Activated T-helper 2 cell treated with anti-CD3 and anti-CD28 coated beads, Interferon-gamma antibody, Interleukin-2, Interleukin-4, amounts not matched to agents 10 μg/mL and 5 μg/mL and 100 μg/mL, durations not matched to agents 14 hours and 24 hours and 36 hours (primary cell): ENCODE data around the gene SHROOM1. TPM values are rescaled to one million over a fixed set of nuclear protein-coding genes. Genes with fewer than 3 reads are reported as not detected.
"Not testable (repeated sequence)": the region's sequence is repeated elsewhere in the genome, so short reads cannot be mapped to it uniquely, and the experiment has no call there.

Source experiments
- DNase-seq: peaks from one replicate; pipeline ENCODE4 v3.0.0; 2021; ENCODE audit warnings: low spot score
- H3K27ac Mint-ChIP-seq: one replicate; pipeline ENCODE4 v1.8.0; 2021; ENCODE audit warnings: mixed read lengths
- H3K27me3 Mint-ChIP-seq: one replicate; pipeline ENCODE4 v1.8.0; 2021; ENCODE audit warnings: low read depth, mixed read lengths
- H3K36me3 Mint-ChIP-seq: one replicate; pipeline ENCODE4 v1.8.0; 2021; ENCODE audit warnings: low read depth, mixed read lengths
- H3K4me1 Mint-ChIP-seq: one replicate; pipeline ENCODE4 v1.8.0; 2021; ENCODE audit warnings: low read depth, mixed read lengths
- H3K4me3 Mint-ChIP-seq: one replicate; pipeline ENCODE4 v1.8.0; 2021; ENCODE audit warnings: low read depth, mild to moderate bottlenecking, moderate library complexity, mixed read lengths
- H3K9me3 Mint-ChIP-seq: one replicate; pipeline ENCODE4 v1.8.0; 2021; ENCODE audit warnings: mixed read lengths
- intact Hi-C: fragments of 100-400 bp; cut with micrococcal nuclease; formaldehyde crosslinking; loops from one replicate; pipeline ENCODE4 v1.15.1; 2023
- total RNA-seq: library from RNA; stranded (reverse); gene quantifications from 2 replicates; pipeline ENCODE4 v1.2.3, GENCODE V29; 2022

Gene SHROOM1
- total RNA-seq, 1 donor from 2014 or later = 7.7 TPM

DNA sequence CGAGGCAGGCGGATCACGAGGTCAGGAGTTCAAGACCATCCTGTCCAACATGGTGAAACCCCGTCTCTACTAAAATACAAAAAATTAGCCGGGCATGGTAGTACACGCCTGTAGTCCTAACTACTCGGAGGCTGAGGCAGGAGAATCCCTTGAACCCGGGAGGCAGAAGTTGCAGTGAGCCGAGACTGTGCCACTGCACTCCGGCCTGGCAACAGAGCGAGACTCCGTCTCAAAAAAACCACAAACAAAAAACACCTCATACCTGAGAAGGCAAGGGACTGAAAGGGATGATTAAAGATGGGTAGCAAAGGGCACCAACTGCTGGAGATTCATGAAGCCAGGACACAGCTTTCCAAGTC is 23.7 kb downstream of the SHROOM1 start:
- peaks cover 72% of the 10 kb centered on the region for H3K27me3 Mint-ChIP-seq
- H3K4me1 Mint-ChIP-seq, H3K27ac Mint-ChIP-seq, DNase-seq, H3K4me3 Mint-ChIP-seq, H3K36me3 Mint-ChIP-seq, H3K9me3 Mint-ChIP-seq, intact Hi-C loops: not testable (repeated sequence)

DNA sequence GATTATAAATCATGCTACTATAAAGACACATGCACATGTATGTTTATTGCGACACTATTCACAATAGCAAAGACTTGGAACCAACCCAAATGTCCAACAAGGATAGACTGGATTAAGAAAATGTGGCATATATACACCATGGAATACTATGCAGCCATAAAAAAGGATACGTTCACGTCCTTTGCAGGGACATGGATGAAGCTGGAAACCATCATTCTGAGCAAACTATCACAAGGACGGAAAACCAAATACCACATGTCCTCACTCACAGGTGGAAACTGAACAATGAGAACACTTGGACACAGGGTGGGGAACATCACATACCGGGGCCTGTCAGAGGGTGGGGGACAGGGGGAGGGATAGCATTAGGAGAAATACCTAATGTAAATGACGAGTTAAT is 24.6 kb downstream of the SHROOM1 start:
- not testable (repeated sequence) for H3K9me3 Mint-ChIP-seq, H3K4me1 Mint-ChIP-seq

DNA sequence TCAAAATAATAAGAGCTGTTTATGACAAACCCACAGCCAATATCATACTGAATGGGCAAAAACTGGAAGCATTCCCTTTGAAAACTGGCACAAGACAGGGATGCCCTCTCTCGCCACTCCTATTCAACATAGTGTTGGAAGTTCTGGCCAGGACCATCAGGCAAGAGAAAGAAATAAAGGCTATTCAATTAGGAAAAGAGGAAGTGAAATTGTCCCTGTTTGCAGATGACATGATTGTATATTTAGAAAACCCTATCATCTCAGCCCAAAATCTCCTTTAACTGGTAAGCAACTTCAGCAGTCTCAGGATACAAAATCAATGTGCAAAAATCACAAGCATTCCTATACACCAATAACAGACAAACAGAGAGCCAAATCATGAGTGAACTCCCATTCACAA is 26.2 kb downstream of the SHROOM1 start:
- peaks cover 57% of the 10 kb centered on the region for H3K27me3 Mint-ChIP-seq
- not testable (repeated sequence) for H3K36me3 Mint-ChIP-seq, H3K27ac Mint-ChIP-seq, H3K4me1 Mint-ChIP-seq, H3K4me3 Mint-ChIP-seq, H3K9me3 Mint-ChIP-seq, DNase-seq
- intact Hi-C loops = loop anchor here (5.0 kb wide), 1 partner anchor 212 kb away; no protein-coding TSS in a partner anchor

More for the DNA sequence above, 24.6 kb downstream of the SHROOM1 start:
- H3K27ac Mint-ChIP-seq, intact Hi-C loops, DNase-seq, H3K36me3 Mint-ChIP-seq, H3K4me3 Mint-ChIP-seq: not testable (repeated sequence)
- peaks cover 64% of the 10 kb centered on the region for H3K27me3 Mint-ChIP-seq

DNA sequence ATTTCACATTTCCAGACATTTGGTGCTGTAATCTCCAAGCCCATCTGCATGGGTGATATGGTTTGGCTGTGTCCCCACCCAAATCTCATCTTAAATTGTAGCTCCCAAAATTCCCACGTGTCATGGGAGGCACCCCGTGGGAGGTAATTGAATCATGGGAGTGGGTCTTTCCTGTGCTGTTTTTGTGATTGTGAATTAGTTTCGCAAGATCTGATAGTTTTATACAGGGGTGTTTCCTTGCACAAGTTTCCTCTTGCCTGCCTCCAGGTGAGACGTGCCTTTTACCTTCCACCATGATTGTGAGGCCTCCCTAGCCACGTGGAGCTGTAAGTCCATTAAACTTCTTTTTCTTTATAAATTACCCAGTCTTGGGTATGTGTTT is 27.8 kb downstream of the SHROOM1 start:
- not testable (repeated sequence) for H3K9me3 Mint-ChIP-seq, H3K27ac Mint-ChIP-seq, DNase-seq, H3K36me3 Mint-ChIP-seq, H3K4me1 Mint-ChIP-seq, H3K4me3 Mint-ChIP-seq
- intact Hi-C loops = loop anchor here (5.0 kb wide), 1 partner anchor 210 kb away; no protein-coding TSS in a partner anchor
- peaks cover 51% of the 10 kb centered on the region for H3K27me3 Mint-ChIP-seq

DNA sequence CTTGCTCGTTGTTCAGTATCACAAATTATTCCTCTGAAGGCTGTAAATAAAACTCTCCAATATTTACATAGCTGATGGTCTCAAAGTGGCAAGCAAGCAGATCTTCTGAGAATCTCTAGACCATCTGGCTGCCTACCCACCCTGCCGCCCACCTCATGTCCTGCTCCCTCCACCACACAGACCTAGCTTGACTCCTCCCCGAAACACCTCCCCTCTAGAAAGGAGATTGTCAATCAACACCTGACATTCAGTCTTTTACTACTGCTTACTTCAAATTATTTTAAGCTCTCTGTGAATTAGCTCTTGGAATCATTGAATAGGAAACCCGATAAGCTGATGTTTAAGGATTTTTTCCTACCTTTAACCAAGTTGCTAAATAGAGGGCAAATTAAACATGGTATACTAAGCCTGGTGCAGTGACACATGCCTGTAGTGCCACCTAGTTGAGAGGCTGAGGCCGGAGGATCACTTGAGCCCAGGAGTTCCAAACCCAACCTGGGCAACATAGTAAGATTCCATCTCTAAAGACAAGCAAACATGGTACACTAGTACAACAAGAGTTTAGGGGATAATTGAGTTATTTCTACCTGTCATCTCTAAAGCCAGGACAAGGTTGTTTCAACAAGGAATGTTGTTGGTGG is 28.3 kb downstream of the SHROOM1 start:
- Mint-ChIP-seq H3K9me3 (no peaks in the 10 kb centered on the region), H3K27ac (no peak overlapping the region), H3K4me1 (peaks cover 5% of the 10 kb centered on the region), H3K36me3 (no peaks in the 10 kb centered on the region), H3K27me3 (peaks cover 48% of the 10 kb centered on the region), H3K4me3 (no peak overlapping the region)
- no peak for DNase-seq
- intact Hi-C loops = loop anchor here (5.0 kb wide), 1 partner anchor 210 kb away; no protein-coding TSS in a partner anchor

GRCh38 chr5:132800545-132800944 is 29.9 kb downstream of the SHROOM1 start:
- intact Hi-C loops = loop anchor here (5.0 kb wide), 1 partner anchor 208 kb away; no protein-coding TSS in a partner anchor
- H3K4me3 Mint-ChIP-seq = no peak overlapping the region
- peaks cover 5% of the 10 kb centered on the region for H3K4me1 Mint-ChIP-seq
- H3K27ac Mint-ChIP-seq = no peak overlapping the region
- H3K9me3 Mint-ChIP-seq = no peaks in the 10 kb centered on the region
- no peaks in the 10 kb centered on the region for H3K36me3 Mint-ChIP-seq
- H3K27me3 Mint-ChIP-seq = peaks cover 52% of the 10 kb centered on the region
- no peak for DNase-seq

- Mint-ChIP-seq H3K27me3 (peaks cover 50% of the 10 kb centered on the region), H3K36me3 (no peaks in the 10 kb centered on the region), H3K27ac (no peak overlapping the region), H3K4me1 (peaks cover 5% of the 10 kb centered on the region), H3K9me3 (no peaks in the 10 kb centered on the region), H3K4me3 (no peak overlapping the region)
- intact Hi-C loops = no loop called here
- DNase-seq = no peak
Observed at GRCh38 chr5:132799392-132799791, 31.1 kb downstream of the SHROOM1 start.

DNA sequence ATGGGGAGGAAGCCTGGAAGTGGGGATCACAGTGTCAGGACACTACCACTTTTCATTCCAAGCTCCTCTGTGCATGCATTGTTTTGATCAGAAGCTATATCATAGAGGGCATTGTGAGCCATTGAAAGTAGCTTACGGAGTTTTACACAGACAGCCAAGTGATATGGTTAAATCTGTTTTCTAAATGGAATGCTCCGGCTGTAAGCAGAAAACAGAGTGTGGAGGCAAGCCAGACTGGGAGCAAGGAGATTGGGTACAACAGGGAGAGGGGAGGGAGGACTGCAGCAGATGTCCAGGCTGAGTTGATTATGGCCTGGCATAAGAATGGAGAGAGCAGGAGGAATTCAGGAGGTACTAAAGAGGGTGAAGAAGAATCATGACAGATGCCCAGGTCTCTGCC is 32.8 kb downstream of the SHROOM1 start:
- H3K4me3 Mint-ChIP-seq = no peak overlapping the region
- H3K27me3 Mint-ChIP-seq = peaks cover 40% of the 10 kb centered on the region
- intact Hi-C loops = no loop called here
- DNase-seq = no peak
- H3K9me3 Mint-ChIP-seq = no peaks in the 10 kb centered on the region
- H3K4me1 Mint-ChIP-seq = peaks cover 5% of the 10 kb centered on the region
- no peak overlapping the region for H3K27ac Mint-ChIP-seq
- H3K36me3 Mint-ChIP-seq = no peaks in the 10 kb centered on the region

DNA sequence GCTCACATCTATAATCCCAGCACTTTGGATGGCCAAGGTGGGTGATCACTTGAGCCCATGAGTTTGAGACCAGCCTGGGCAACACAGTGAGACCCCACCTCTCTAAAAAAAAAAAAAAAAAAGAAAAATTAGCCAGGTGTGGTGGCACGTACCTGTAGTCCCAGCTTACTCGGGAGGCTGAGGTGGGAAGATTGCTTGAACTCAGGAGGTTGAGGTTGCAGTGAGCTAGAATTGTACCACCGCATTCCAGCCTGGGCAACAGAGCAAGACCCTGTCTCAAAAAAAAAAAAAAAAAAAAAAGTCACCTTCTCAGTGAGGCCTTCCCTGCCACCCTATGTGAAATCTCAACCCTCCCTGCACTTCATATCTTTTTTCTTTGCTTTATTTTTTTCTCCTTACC is 39.4 kb downstream of the SHROOM1 start:
- intact Hi-C loops = no loop called here
- peaks cover 47% of the 10 kb centered on the region for H3K27me3 Mint-ChIP-seq
- peaks cover 4% of the 10 kb centered on the region for H3K4me1 Mint-ChIP-seq
- no peak overlapping the region for H3K27ac Mint-ChIP-seq
- no peak overlapping the region for H3K4me3 Mint-ChIP-seq
- no peaks in the 10 kb centered on the region for H3K36me3 Mint-ChIP-seq
- H3K9me3 Mint-ChIP-seq = no peaks in the 10 kb centered on the region
- no peak for DNase-seq

DNA sequence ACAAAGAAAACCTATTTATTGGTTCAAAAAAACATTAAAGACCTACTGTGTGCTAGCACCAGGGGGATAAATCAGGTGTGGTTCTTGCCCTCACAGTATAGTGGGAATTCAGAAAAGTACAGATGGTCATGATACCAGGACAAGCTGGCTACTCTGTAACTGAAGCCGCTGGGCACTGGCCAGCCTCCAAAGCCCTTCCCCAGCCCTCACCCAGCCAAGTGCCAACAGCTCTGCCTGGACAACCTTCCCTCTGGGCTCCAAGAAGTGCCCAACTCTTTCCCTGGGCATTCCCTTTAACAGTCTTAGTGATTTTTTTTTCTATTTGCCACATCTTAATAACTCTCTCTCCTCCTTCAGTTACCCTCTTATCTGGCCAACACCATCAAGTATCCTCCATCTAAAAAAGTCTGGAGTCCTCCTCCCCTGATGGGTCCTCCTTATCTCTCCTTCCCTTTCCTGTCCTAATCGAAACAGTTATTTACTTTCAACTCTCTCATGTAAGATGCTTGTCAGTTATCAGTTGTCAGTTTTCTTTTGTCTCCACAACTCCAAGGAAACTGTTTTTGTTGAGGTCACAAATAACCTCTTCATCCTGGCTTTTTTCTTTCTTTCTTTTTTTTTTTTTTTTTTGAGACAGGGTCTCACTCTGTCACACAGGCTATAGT is 40.1 kb downstream of the SHROOM1 start:
- intact Hi-C loops = no loop called here
- Mint-ChIP-seq H3K9me3 (no peaks in the 10 kb centered on the region), H3K36me3 (no peaks in the 10 kb centered on the region), H3K4me1 (peaks cover 4% of the 10 kb centered on the region), H3K4me3 (no peak overlapping the region), H3K27ac (no peak overlapping the region), H3K27me3 (peaks cover 52% of the 10 kb centered on the region)
- DNase-seq = no peak

- no peak for DNase-seq
- Mint-ChIP-seq H3K4me1 (peaks cover 4% of the 10 kb centered on the region), H3K9me3 (no peaks in the 10 kb centered on the region), H3K27ac (no peak overlapping the region), H3K27me3 (peaks cover 50% of the 10 kb centered on the region), H3K4me3 (no peak overlapping the region), H3K36me3 (no peaks in the 10 kb centered on the region)
- intact Hi-C loops = no loop called here
Observed at GRCh38 chr5:132788990-132789886, 41.2 kb downstream of the SHROOM1 start.

GRCh38 chr5:132788508-132788907 is 41.9 kb downstream of the SHROOM1 start:
- H3K9me3 Mint-ChIP-seq = no peaks in the 10 kb centered on the region
- no peak for DNase-seq
- no peak overlapping the region for H3K4me3 Mint-ChIP-seq
- peaks cover 47% of the 10 kb centered on the region for H3K27me3 Mint-ChIP-seq
- peaks cover 4% of the 10 kb centered on the region for H3K4me1 Mint-ChIP-seq
- H3K27ac Mint-ChIP-seq = no peak overlapping the region
- intact Hi-C loops = no loop called here
- H3K36me3 Mint-ChIP-seq = no peaks in the 10 kb centered on the region

GRCh38 chr5:132787076-132787475 is 43.4 kb downstream of the SHROOM1 start:
- Mint-ChIP-seq H3K4me1 (peaks cover 7% of the 10 kb centered on the region), H3K27me3 (peaks cover 48% of the 10 kb centered on the region), H3K4me3 (no peak overlapping the region), H3K36me3 (no peaks in the 10 kb centered on the region), H3K27ac (no peak overlapping the region), H3K9me3 (no peaks in the 10 kb centered on the region)
- DNase-seq = no peak
- intact Hi-C loops = no loop called here
